HG02852 (cell line): Measurements from ENCODE around the gene FHOD3.

Experiments used
- ATAC-seq: cut with Tn5 transposase; IDR thresholded peaks from one replicate; pipeline ENCODE4 v1.9.1; 2021; ENCODE audit warnings: mild to moderate bottlenecking, moderate library complexity; ENCODE audit not compliant: unreplicated experiment

Gene FHOD3

DNA sequence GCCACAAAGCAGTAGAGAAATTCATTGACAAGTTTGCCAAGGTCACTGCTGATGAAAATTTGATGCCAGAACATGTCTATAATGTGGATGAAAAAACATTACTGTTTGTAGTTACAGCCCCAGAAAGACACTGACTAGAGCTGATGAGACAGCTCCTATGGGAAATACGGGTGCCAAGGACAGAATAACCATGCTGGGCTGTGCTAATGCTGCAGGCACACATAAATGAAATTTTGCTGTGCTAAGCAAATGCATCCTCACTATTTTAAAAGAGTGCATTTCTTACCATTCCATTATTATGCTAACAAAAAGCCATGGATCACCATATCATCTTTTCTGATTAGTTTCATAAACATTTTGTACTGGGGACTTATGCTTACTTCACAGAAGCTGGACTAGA is 208.2 kb downstream of the FHOD3 start:
- no peak for ATAC-seq

- ATAC-seq = no peak
These were observed 212.2 kb downstream of the FHOD3 start for GRCh38 chr18:36509646-36510197.

DNA sequence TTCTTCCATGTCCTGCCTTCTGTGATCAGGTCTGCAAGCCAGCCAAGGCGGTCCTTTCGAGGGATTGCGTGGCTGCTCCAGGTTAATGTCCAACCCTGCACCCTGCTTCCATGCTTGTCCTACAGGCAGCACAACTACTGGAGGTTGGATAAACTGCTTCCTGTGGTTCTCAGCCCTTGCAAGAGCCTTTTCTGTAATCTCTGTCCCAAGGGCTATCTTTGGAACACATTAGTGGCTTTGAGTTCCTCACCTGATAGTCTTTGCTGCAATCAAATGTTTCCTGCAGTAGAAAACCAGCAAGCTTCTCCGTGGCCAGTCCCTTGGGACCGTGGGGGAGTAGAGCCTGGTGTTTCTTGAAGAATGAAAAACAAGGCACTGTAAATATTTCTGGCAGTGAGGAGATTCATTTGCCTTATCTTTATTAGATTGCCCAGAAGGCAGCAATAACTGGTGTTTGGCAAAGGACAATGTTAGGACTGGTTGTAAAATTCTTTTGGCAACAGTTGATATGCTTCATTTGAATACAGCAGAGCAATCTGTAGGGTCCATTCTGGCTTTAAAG is 214.4 kb downstream of the FHOD3 start:
- ATAC-seq = no peak

GRCh38 chr18:36513556-36513955 is 216.0 kb downstream of the FHOD3 start:
- no peak for ATAC-seq

GRCh38 chr18:36514778-36515177 is 217.3 kb downstream of the FHOD3 start:
- no peak for ATAC-seq

DNA sequence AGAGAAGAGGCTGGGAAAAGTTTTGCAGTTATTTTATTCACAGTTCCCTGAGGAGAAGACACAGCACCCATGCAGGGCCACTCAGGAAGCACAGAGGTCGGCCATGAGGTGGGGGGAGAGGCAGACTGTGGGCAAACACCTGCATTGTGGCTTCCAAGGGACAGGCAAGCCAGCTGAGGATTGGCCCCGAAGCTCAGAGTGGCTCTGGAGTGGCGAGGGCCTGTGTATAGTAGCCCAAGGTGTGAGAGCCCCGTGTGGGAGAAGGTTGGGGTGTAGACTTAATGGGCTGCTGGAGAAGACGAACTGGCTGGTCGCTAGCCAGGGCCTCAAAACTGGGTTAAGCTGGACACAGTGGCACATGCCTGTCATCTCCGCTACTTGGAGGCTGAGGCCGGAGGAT is 218.7 kb downstream of the FHOD3 start:
- ATAC-seq = no peak

- no peak for ATAC-seq
These were observed 219.2 kb downstream of the FHOD3 start for GRCh38 chr18:36516726-36517125.

DNA sequence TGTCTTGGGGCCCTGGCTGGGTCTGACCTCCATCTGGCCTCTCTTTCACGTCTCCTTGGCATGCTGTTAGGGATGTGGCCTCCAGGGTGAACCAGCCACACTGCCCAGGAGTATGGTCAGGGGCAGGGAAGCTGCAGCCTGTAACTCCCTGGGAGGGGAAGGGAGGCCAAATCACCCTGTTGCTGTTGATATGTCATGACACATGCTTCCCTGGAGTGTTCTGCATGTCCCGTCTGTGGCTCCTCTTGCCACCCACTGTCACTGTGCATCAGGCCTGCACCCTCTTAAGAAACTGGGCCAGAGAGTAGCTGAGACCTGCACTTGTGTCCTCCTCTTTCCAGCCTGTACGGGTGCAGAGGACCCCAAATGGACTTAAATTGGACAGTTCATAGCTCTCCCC is 221.3 kb downstream of the FHOD3 start:
- ATAC-seq = no peak

DNA sequence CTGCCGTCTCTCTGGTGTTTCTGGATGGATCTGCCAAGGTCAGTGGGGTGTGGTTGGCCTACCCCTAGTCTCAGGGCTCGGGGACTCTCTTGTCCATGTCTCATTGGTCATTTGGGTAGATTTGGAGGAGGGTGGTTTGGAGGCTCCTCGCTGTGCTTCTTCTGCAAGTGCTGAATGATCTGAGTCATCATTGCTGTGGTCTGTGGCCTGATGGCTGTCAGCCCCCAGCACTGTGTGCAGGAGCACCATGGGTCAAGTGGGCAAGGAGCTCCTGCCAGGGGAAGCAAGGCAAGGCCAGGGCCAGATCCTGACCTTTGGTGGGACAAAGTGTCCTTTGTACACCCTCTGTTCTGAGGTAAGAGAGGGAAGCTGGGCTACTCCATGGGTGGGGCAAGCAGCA is 221.8 kb downstream of the FHOD3 start:
- ATAC-seq = no peak

GRCh38 chr18:36522509-36522908 is 225.0 kb downstream of the FHOD3 start:
- ATAC-seq = no peak

- no peak for ATAC-seq
These were observed 228.4 kb downstream of the FHOD3 start for GRCh38 chr18:36525913-36526312.

DNA sequence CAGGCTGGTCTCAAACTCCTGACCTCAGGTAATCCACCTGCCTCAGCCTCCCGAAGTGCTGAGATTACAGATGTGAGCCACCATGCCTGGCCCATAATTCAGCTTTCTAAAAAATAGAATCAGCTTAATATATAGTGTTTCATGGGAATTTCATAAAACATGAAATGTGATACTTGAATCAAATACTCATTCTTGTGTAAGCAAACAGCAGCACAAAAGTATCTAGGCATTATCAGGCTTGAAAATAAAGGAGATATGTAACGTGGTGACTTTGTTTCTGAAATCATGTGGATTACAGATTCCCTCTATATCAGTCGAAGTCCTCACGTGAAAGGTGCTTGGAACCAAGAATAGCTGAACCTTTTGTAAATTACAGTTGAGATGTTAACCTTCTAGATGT is 229.1 kb downstream of the FHOD3 start:
- no peak for ATAC-seq

GRCh38 chr18:36527051-36527450 is 229.5 kb downstream of the FHOD3 start:
- no peak for ATAC-seq

- no peak for ATAC-seq
These were observed 230.4 kb downstream of the FHOD3 start for GRCh38 chr18:36527740-36528455.

DNA sequence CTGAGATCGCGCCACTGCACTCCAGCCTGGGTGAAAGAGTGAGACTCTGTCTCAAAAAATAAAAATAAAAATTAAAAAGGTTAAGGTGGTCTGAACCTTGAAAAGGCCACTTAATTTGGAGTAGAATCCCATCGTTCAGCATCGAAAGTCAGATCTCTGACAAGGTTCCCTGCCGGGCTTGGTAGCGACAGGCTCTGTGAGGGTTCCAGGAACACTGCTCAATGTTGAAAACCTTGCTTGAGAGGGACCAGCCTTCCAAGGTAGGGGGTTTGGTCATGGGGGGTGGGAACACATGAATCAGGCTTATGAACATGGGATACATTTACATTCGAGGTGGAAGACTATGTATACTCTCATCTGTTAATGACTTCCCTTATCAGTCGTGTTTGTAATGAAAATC is 232.2 kb downstream of the FHOD3 start:
- no peak for ATAC-seq

GRCh38 chr18:36530676-36531405 is 233.3 kb downstream of the FHOD3 start:
- no peak for ATAC-seq

DNA sequence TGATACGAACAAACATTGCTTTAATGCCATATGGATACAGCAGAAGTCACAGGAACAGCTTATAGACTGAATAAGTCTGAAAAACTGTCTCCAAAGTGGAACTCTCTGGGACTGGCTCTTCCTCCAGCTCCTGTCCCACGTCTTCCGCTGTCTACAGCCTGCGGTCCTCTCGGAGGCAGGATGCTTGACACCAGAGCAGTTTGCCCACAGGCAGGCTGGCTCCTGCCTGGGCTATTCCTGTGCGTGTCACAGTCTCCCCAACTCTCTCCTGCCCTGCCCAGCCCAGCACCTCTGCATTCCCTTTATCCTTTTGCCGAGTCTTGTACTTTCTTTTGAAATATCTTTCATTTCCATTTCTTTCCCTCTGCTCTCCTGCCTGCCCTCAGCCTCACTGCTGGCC is 234.1 kb downstream of the FHOD3 start:
- no peak for ATAC-seq

DNA sequence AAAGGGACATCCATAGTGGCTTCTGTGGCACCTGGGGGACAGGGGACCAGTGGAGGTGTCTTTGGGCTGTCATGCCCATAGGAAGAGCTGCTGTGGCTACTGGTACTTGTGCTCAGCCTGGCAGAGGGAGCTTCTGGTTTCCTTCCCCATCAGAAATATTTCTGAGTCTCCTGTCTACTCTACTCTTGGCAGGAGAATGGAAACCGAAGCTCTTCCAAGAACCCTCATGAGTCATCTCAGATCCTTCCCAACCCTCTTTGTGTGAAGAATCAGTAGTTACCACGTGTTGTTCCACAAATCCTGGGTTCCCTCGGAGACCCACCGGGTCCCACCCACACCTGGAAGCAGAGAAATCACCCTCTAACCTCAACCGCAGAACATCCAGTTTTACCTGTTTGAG is 234.9 kb downstream of the FHOD3 start:
- ATAC-seq = no peak

- no peak for ATAC-seq
These were observed 235.3 kb downstream of the FHOD3 start for GRCh38 chr18:36532815-36533214.

- ATAC-seq = no peak
These were observed 236.1 kb downstream of the FHOD3 start for GRCh38 chr18:36533446-36534153.

- ATAC-seq = no peak
These were observed 236.7 kb downstream of the FHOD3 start for GRCh38 chr18:36534154-36534688.
